HG02759 (cell line): Measurements from ENCODE around the gene SIGLECL1.

Experiments used
- ATAC-seq: cut with Tn5 transposase; IDR thresholded peaks from one replicate; pipeline ENCODE4 v1.9.1; 2021; ENCODE audit warnings: mild to moderate bottlenecking, moderate library complexity; ENCODE audit not compliant: unreplicated experiment

The SIGLECL1 gene

DNA sequence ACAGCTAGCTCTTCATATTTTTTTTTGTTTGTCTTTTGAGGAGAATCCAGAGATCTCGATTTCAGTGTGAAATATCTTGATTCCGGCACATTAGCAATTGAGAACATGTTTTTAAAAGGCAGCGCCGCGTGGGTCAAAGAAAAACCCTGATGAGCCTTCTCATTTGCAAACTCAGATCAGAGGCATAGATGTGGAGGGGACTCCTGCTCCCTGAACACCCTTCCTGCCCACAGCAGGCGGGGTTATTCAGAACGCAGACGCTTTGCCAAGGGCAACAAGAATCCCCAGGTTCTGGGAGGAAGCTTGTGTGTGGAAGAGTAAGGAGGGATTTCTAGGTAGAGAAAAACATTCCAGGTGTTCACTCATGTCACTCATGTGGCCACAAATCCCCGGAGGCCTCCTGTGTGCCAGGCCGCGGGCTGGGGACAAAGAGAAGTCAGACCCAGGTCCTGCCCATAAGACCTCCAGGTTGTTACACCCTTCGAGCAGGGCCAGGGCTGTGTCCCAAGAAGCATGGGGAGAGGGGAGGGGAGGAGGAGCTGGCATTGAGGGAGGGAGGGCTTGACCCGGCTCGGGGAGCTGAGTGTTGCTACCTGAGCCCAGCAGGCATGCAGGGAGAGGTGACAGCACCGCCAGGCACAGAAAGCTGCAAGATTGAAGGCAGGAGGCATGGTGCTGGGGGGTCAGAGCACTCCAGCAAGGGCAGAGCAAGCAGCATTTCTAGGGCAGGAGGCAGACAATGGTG lies 44.7 kb downstream of the SIGLECL1 start:
- ATAC-seq = no peak

DNA sequence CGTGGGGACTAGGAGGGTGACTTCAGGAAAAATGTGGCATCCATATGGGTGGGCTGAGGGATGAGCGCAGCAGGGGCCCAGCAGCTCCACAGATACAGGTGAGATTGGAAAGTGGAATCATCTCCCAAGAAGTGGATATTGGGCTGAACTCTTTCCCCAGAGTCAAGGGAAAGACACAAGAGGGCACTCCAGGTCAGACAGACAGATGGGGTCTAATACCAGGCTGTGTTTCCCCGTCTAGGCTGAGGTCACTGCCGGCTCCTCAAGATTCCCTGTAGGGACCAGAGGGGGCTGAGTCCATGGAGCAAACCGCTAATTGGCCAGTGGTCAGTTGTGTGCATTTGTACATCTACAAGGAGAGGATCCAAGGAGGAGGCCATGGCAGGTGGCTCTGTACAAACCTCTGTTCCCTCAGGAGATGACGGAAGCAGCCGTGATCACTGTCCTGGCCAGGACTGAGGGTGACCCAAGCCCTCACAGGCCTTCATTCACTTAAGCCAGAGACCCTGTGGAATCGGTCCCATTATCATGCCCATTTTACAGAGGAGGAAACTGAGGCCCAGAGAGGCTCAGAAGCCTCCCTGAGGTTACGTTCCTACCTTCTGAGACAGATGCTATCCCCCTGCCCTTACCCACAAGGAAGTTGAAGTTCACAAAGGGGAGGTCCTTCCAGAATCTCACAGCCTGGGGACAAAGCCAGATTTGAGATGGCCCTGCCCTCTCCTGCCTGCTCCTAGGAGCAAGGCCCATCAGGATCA lies 45.6 kb downstream of the SIGLECL1 start:
- ATAC-seq = no peak

DNA sequence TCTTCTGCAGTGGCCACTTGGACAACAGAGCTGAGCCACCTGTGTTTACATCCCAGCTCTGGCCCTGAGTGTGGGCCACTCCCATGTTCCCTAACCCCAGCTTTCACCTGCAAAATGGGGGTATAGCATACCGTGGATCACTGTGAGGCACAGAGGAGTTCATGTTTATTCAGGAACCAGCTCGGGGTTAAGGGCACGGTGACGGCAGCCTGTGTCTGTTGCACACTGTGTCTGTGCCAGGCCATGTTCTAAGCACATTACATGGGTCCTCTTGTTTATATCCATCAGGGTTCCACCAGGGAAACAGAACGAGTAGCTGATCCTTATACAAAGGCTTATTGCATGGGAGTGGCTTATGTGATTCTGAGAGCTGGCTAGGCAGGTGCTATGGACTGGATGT lies 46.5 kb downstream of the SIGLECL1 start:
- ATAC-seq = no peak

DNA sequence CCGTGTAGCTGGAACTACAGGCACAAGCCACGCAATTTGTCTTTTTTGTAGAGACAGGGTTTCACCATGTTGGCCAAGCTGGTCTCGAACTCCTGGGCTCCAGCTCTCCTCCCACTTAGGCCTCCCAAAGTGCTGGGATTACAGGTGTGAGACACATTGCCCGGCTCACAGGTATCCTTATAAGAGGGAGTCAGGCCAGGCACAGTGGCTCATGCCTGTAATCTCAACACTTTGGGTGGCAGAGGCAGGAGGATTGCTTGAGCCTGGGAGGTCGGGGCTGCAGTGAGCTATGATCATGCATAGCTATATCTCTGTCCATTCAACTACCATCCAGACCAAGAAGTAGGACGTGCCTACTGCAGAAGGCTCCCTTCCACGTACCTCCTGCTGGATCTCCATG lies 50.4 kb downstream of the SIGLECL1 start:
- ATAC-seq = no peak

DNA sequence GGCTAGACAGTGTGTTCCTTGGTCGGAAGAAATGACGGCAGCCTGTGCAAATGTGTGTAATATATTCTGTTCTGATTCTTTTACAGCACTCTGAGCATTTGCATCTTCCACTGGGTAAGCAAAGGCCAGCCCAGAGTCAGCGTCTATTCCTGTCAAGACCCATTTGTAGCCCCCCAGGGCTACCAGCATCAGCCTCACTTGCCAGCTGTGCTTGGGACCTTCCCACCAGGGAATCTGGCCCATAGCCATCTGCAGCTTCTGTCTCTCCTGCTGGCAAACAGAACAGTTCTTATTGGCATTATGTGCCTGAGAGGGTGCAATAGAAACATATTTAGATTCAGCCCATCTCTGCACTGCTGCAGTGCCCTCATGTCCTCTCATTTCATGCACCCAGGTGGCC lies 54.6 kb downstream of the SIGLECL1 start:
- no peak for ATAC-seq

DNA sequence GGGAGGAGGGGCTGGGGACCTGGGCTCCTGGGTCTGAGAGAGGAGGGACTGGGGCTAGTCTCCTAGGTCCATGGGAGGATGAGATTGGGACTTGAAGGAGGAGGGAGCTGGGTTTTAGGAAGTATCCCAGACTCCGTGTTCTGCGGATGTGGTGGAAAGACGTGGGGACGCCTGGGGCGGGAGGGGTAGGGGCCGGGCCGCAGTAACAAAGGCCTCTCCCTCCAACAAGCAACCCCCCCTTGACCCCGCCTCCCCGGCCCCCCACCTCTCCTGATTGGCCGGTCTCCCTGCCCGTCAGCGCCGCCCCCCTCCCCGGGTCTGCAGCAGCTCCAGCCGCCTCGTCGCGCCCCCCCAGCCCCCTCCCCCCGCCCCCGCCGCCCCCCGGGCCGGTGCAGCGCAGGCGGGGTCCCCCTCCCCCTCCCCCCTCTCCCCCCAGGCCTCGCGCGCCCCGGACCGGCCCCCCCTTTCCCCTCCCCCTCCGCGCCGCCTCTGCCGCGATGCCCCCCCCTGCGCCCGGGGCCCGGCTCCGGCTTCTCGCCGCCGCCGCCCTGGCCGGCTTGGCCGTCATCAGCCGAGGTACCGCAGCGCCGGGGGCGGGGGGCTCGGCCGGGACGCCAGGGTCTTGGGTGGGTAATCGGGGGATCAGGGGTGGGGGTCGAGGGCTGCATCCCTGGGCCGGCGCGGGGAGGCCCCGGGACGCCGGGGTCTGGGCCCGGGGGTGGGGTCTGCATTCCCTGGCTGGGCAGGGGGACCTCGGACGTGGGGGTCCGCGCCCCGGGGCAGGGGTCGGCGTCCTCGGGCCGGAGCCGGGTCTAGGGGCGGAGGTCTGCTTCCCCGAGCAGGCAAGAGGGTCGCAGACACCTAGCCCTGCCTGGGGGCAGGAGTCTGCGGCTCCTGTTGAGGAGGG lies 60.7 kb downstream of the SIGLECL1 start, which contains the start of gene IGLON5:
IGLON5 (plus strand) TSS at position 294 of the 907 bp plus-strand sequence; CDS start at position 498, 204 bp downstream.
- ATAC-seq = no peak

DNA sequence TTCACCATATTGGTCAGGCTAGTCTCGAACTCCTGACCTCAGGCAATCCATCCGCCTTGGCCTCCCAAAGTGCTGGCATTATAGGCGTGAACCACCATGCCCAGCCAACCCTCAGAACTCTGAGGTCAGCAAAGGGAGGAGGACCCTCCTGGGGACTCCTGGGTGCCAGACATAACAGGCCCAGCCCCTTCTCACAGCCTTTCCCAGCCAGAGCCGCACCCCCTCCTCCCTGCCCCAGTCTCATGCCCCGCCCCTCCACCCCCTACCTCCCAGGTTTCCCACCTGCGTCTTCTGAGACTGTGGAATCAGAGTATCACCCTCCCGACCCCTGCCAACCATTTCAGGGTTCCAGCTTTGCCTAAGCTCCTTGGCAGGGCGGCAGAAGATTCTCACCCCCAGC lies 65.8 kb downstream of the SIGLECL1 start:
- ATAC-seq = no peak

DNA sequence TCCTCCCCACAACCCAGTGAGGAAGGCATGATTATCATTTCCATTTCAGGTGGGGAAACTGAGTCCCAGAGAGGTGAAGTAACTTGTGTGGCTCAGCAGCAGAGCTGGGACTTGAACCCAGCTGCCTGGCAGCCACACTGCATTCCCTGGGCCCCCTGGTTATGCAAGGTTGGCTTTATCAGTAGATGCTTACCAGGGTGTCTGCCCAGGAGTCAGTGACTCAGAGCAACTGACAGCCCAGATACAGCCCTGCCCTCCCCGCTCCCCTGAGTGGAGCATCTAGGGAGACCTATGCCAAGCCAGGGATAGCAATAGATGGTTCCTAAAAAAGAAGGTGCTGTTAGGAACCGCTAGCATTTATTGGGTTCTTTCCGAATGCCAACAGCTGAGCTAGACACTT lies 66.5 kb downstream of the SIGLECL1 start:
- ATAC-seq = no peak

DNA sequence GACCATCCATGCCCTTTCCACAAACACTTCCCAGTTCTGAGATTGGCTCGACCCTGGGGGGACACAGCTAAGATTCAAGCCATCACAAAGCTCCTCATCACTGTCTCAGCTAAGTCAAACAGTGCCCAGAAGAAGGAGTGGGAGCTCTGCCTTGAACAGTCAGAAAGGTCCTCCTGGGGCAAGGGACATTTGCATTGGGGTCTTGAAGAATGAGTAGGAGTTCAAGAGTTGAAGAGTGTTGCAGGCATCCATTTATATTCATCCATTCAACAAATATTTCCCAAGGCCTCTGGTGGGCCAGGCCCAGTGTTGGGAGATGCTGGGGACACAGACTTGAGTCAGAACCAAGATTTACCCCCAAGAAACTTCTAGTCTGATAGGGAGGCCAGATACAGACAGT lies 67.1 kb downstream of the SIGLECL1 start:
- ATAC-seq = no peak
